Measurements from ENCODE around the gene TNFSF4. TPM values are rescaled to one million over a fixed set of nuclear protein-coding genes. Genes with fewer than 3 reads are reported as not detected.

TNFSF4 gene
- total and polyA plus RNA-seq, 9 donors, result 0.24 to 2.8 (median 1.2) TPM

- DNase-seq, result no peak
- no peaks in the 10 kb centered on the region for H3K27me3 ChIP-seq
- no peak overlapping the region for H3K27ac ChIP-seq
- H3K36me3 ChIP-seq, result no peaks in the 10 kb centered on the region
- intact Hi-C loops (cut with DNase I), result no loop called here
- 41 to 63% (median 44%) methylated on average over 1 of the region's 1 CpG for WGBS, 3 donors
- H3K4me1 ChIP-seq (ENCODE audit: insufficient read depth), result peaks cover 13% of the 10 kb centered on the region
- TF ChIP-seq CTCF (IDR thresholded peaks at IDR 0.05) (no peak), EP300 (IDR thresholded peaks at IDR 0.05) (no peak), POLR2A (IDR thresholded peaks at IDR 0.05) (no peak)
- H3K9me3 ChIP-seq, result no peaks in the 10 kb centered on the region
- no peak overlapping the region for H3K4me3 ChIP-seq
Measured at GRCh38 chr1:173208146-173208545, 1.0 kb upstream of the TNFSF4 start.

GRCh38 chr1:173205146-173206051 lies 1.7 kb downstream of the TNFSF4 start:
- no peaks in the 10 kb centered on the region for H3K9me3 ChIP-seq
- no peak overlapping the region for H3K4me3 ChIP-seq
- TF ChIP-seq EP300 (IDR thresholded peaks at IDR 0.05) (no peak), CTCF (IDR thresholded peaks at IDR 0.05) (no peak), POLR2A (IDR thresholded peaks at IDR 0.05) (no peak)
- 15 to 23% (median 16%) methylated on average over 7 of the region's 7 CpGs for WGBS, 3 donors
- peak; percentile 32 to 54 (median 43) for DNase-seq
- H3K27ac ChIP-seq, result no peak overlapping the region
- no peaks in the 10 kb centered on the region for H3K36me3 ChIP-seq
- peaks cover 15% of the 10 kb centered on the region for H3K4me1 ChIP-seq (ENCODE audit: insufficient read depth)
- intact Hi-C loops (cut with DNase I), result no loop called here
- no peaks in the 10 kb centered on the region for H3K27me3 ChIP-seq

- no peak overlapping the region for H3K27ac ChIP-seq
- no peaks in the 10 kb centered on the region for H3K27me3 ChIP-seq
- H3K4me3 ChIP-seq, result no peak overlapping the region
- TF ChIP-seq POLR2A (IDR thresholded peaks at IDR 0.05) (no peak), EP300 (IDR thresholded peaks at IDR 0.05) (no peak), CTCF (IDR thresholded peaks at IDR 0.05) (no peak)
- intact Hi-C loops (cut with DNase I), result no loop called here
- peaks cover 13% of the 10 kb centered on the region for H3K4me1 ChIP-seq (ENCODE audit: insufficient read depth)
- H3K36me3 ChIP-seq, result no peaks in the 10 kb centered on the region
- DNase-seq, result no peak
- no peaks in the 10 kb centered on the region for H3K9me3 ChIP-seq
- WGBS, 3 donors, result 87 to 98% (median 94%) methylated on average over 1 of the region's 1 CpG
Measured at GRCh38 chr1:173204693-173205092, 2.4 kb downstream of the TNFSF4 start.

- no peaks in the 10 kb centered on the region for H3K27me3 ChIP-seq
- TF ChIP-seq CTCF (IDR thresholded peaks at IDR 0.05), result peak in 2 of 3 donors; percentile 40 to 43
- TF ChIP-seq POLR2A (IDR thresholded peaks at IDR 0.05), result no peak
- peaks cover 11% of the 10 kb centered on the region for H3K4me1 ChIP-seq (ENCODE audit: insufficient read depth)
- DNase-seq, result no peak
- WGBS, 3 donors, result 23 to 29% (median 28%) methylated on average over 5 of the region's 5 CpGs
- no peaks in the 10 kb centered on the region for H3K36me3 ChIP-seq
- no peak overlapping the region for H3K27ac ChIP-seq
- H3K9me3 ChIP-seq, result no peaks in the 10 kb centered on the region
- intact Hi-C loops (cut with DNase I), result no loop called here
- H3K4me3 ChIP-seq, result no peak overlapping the region
Measured at GRCh38 chr1:173202424-173203145, 4.5 kb downstream of the TNFSF4 start.

Measured in ovary (tissue), 9 donors.